ENCODE measurements around the gene NUP188.

- TF ChIP-seq CTCF (IDR thresholded peaks at IDR 0.05): no peak
- no peak for TF ChIP-seq EZH2 (IDR thresholded peaks at IDR 0.05; ENCODE audit: borderline replicate concordance, insufficient read depth, low read depth, low read length, poor library complexity, severe bottlenecking)
These were observed 775 bp upstream of the NUP188 start for GRCh38 chr9:128946571-128947276.

All from B cell (primary cell).